ENCODE results near the gene MRPS31. TPM values are rescaled to one million over a fixed set of nuclear protein-coding genes. Genes with fewer than 3 reads are reported as not detected.
"Not testable (repeated sequence)": the region's sequence is repeated elsewhere in the genome, so short reads cannot be mapped to it uniquely, and the experiment has no call there.

MRPS31 gene
- total RNA-seq, 1 donor from 2014 or later: 28.8 TPM

DNA sequence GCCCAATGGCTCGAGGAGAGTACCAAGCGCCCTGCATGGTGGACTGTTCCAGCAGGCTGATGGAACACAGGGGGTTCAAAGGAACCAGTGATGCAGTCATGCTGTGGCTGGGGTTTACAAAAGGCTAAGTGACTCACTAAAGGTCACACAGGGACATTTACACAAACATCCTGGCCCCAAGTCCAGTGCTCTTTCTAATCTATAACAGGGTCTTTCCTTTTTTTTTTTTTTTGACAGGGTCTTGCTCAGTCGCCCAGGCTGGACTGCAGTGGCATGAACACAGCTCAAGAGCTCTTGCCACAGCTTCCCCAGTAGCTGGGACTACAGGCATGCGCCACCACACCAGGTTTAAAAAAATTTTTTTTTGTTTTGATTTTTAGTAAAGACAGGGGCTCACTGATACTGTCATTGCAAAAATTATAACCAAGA is 15.6 kb upstream of the MRPS31 start:
- H3K4me1 Mint-ChIP-seq (ENCODE audit: low read depth, unreplicated experiment): no peaks in the 10 kb centered on the region
- H3K27ac Mint-ChIP-seq (ENCODE audit: unreplicated experiment): no peak overlapping the region
- H3K27me3 Mint-ChIP-seq (ENCODE audit: unreplicated experiment): peaks cover 2% of the 10 kb centered on the region
- H3K9me3 Mint-ChIP-seq (ENCODE audit: unreplicated experiment): peaks cover 2% of the 10 kb centered on the region
- H3K36me3 Mint-ChIP-seq (ENCODE audit: unreplicated experiment): no peaks in the 10 kb centered on the region
- TF ChIP-seq, protein P1, sequence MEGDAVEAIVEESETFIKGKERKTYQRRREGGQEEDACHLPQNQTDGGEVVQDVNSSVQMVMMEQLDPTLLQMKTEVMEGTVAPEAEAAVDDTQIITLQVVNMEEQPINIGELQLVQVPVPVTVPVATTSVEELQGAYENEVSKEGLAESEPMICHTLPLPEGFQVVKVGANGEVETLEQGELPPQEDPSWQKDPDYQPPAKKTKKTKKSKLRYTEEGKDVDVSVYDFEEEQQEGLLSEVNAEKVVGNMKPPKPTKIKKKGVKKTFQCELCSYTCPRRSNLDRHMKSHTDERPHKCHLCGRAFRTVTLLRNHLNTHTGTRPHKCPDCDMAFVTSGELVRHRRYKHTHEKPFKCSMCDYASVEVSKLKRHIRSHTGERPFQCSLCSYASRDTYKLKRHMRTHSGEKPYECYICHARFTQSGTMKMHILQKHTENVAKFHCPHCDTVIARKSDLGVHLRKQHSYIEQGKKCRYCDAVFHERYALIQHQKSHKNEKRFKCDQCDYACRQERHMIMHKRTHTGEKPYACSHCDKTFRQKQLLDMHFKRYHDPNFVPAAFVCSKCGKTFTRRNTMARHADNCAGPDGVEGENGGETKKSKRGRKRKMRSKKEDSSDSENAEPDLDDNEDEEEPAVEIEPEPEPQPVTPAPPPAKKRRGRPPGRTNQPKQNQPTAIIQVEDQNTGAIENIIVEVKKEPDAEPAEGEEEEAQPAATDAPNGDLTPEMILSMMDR (IDR thresholded peaks at IDR 0.05; ENCODE audit: partially characterized antibody, unreplicated experiment): no peak
- H3K4me3 Mint-ChIP-seq (ENCODE audit: unreplicated experiment): no peak overlapping the region
- DNase-seq: no peak

GRCh38 chr13:40784540-40784939 is 13.6 kb upstream of the MRPS31 start:
- Mint-ChIP-seq H3K27me3 (ENCODE audit: unreplicated experiment) (no peaks in the 10 kb centered on the region), H3K9me3 (ENCODE audit: unreplicated experiment) (peaks cover 2% of the 10 kb centered on the region), H3K4me3 (ENCODE audit: unreplicated experiment) (no peak overlapping the region), H3K4me1 (ENCODE audit: low read depth, unreplicated experiment) (no peaks in the 10 kb centered on the region), H3K36me3 (ENCODE audit: unreplicated experiment) (no peaks in the 10 kb centered on the region), H3K27ac (ENCODE audit: unreplicated experiment) (no peak overlapping the region)
- no peak for DNase-seq
- TF ChIP-seq, protein P1 (IDR thresholded peaks at IDR 0.05; ENCODE audit: partially characterized antibody, unreplicated experiment): no peak

GRCh38 chr13:40782971-40783370 is 12.0 kb upstream of the MRPS31 start:
- not testable (repeated sequence) for H3K9me3 Mint-ChIP-seq (ENCODE audit: unreplicated experiment); DNase-seq; H3K4me3 Mint-ChIP-seq (ENCODE audit: unreplicated experiment); H3K36me3 Mint-ChIP-seq (ENCODE audit: unreplicated experiment); H3K27ac Mint-ChIP-seq (ENCODE audit: unreplicated experiment); H3K4me1 Mint-ChIP-seq (ENCODE audit: low read depth, unreplicated experiment); H3K27me3 Mint-ChIP-seq (ENCODE audit: unreplicated experiment)

GRCh38 chr13:40781717-40782116 is 10.7 kb upstream of the MRPS31 start:
- TF ChIP-seq, protein P1 (IDR thresholded peaks at IDR 0.05; ENCODE audit: partially characterized antibody, unreplicated experiment): no peak
- H3K4me1 Mint-ChIP-seq (ENCODE audit: low read depth, unreplicated experiment): no peaks in the 10 kb centered on the region
- no peaks in the 10 kb centered on the region for H3K27me3 Mint-ChIP-seq (ENCODE audit: unreplicated experiment)
- H3K9me3 Mint-ChIP-seq (ENCODE audit: unreplicated experiment): peaks cover 3% of the 10 kb centered on the region
- peak overlapping the region; percentile 45 for H3K27ac Mint-ChIP-seq (ENCODE audit: unreplicated experiment)
- DNase-seq: no peak
- H3K4me3 Mint-ChIP-seq (ENCODE audit: unreplicated experiment): peak overlapping the region; percentile 17
- no peaks in the 10 kb centered on the region for H3K36me3 Mint-ChIP-seq (ENCODE audit: unreplicated experiment)

- no peaks in the 10 kb centered on the region for H3K4me1 Mint-ChIP-seq (ENCODE audit: low read depth, unreplicated experiment)
- no peak for DNase-seq
- no peak overlapping the region for H3K27ac Mint-ChIP-seq (ENCODE audit: unreplicated experiment)
- H3K4me3 Mint-ChIP-seq (ENCODE audit: unreplicated experiment): no peak overlapping the region
- TF ChIP-seq, protein P1 (IDR thresholded peaks at IDR 0.05; ENCODE audit: partially characterized antibody, unreplicated experiment): no peak
- H3K27me3 Mint-ChIP-seq (ENCODE audit: unreplicated experiment): no peaks in the 10 kb centered on the region
- no peaks in the 10 kb centered on the region for H3K36me3 Mint-ChIP-seq (ENCODE audit: unreplicated experiment)
- H3K9me3 Mint-ChIP-seq (ENCODE audit: unreplicated experiment): peaks cover 3% of the 10 kb centered on the region
These were observed 9.9 kb upstream of the MRPS31 start for GRCh38 chr13:40780822-40781401.

Measured in glutamatergic neuron (in vitro differentiated cells).